Activated CD4-positive, alpha-beta T cell treated with anti-CD3 and anti-CD28 coated beads, Interleukin-2, amount 10 ng/mL, durations not matched to agents 24 days and 14 days (primary cell): Measurements from ENCODE around the gene CNTNAP5. TPM values are rescaled to one million over a fixed set of nuclear protein-coding genes. Genes with fewer than 3 reads are reported as not detected.

Experiments used
- DNase-seq: peaks from one replicate; pipeline ENCODE4 v3.0.0; 2022
- H3K27ac Mint-ChIP-seq: one replicate; pipeline ENCODE4 v1.8.0; 2022; ENCODE audit warnings: mild to moderate bottlenecking, mixed read lengths
- H3K27me3 Mint-ChIP-seq: one replicate; pipeline ENCODE4 v1.8.0; 2022; ENCODE audit warnings: mixed read lengths
- H3K36me3 Mint-ChIP-seq: one replicate; pipeline ENCODE4 v1.8.0; 2022; ENCODE audit warnings: low read depth, mild to moderate bottlenecking, mixed read lengths
- H3K4me1 Mint-ChIP-seq: one replicate; pipeline ENCODE4 v1.8.0; 2021; ENCODE audit warnings: mixed read lengths
- H3K4me3 Mint-ChIP-seq: one replicate; pipeline ENCODE4 v1.8.0; 2022; ENCODE audit warnings: mild to moderate bottlenecking, moderate library complexity, mixed read lengths
- H3K9me3 Mint-ChIP-seq: one replicate; pipeline ENCODE4 v1.8.0; 2021; ENCODE audit warnings: mixed read lengths
- intact Hi-C: fragments of 100-400 bp; cut with micrococcal nuclease; formaldehyde crosslinking; loops from one replicate; pipeline ENCODE4 v1.15.1; 2023
- total RNA-seq: library from RNA; stranded (reverse); gene quantifications from 2 replicates; pipeline ENCODE4 v1.2.3, GENCODE V29; 2022

The CNTNAP5 gene
- total RNA-seq, 1 donor from 2014 or later = not detected

GRCh38 chr2:124610866-124611265 is 585.8 kb downstream of the CNTNAP5 start:
- Mint-ChIP-seq H3K4me1 (no peaks in the 10 kb centered on the region), H3K36me3 (no peaks in the 10 kb centered on the region), H3K27ac (no peak overlapping the region), H3K27me3 (no peaks in the 10 kb centered on the region), H3K4me3 (no peak overlapping the region), H3K9me3 (no peaks in the 10 kb centered on the region)
- intact Hi-C loops = no loop called here
- no peak for DNase-seq

- DNase-seq = no peak
- Mint-ChIP-seq H3K4me3 (no peak overlapping the region), H3K4me1 (no peaks in the 10 kb centered on the region), H3K36me3 (no peaks in the 10 kb centered on the region), H3K27me3 (no peaks in the 10 kb centered on the region), H3K9me3 (no peaks in the 10 kb centered on the region), H3K27ac (no peak overlapping the region)
- intact Hi-C loops = no loop called here
These were observed 598.5 kb downstream of the CNTNAP5 start for GRCh38 chr2:124623560-124623959.

GRCh38 chr2:124625561-124625960 is 600.5 kb downstream of the CNTNAP5 start:
- DNase-seq = no peak
- no peaks in the 10 kb centered on the region for H3K9me3 Mint-ChIP-seq
- no peak overlapping the region for H3K4me3 Mint-ChIP-seq
- no peaks in the 10 kb centered on the region for H3K4me1 Mint-ChIP-seq
- no peak overlapping the region for H3K27ac Mint-ChIP-seq
- no peaks in the 10 kb centered on the region for H3K36me3 Mint-ChIP-seq
- H3K27me3 Mint-ChIP-seq = no peaks in the 10 kb centered on the region
- intact Hi-C loops = no loop called here

- Mint-ChIP-seq H3K9me3 (no peaks in the 10 kb centered on the region), H3K36me3 (no peaks in the 10 kb centered on the region), H3K27ac (no peak overlapping the region), H3K27me3 (no peaks in the 10 kb centered on the region), H3K4me1 (no peaks in the 10 kb centered on the region), H3K4me3 (no peak overlapping the region)
- no peak for DNase-seq
- intact Hi-C loops = no loop called here
These were observed 601.9 kb downstream of the CNTNAP5 start for GRCh38 chr2:124626993-124627392.

- Mint-ChIP-seq H3K4me1 (no peaks in the 10 kb centered on the region), H3K36me3 (no peaks in the 10 kb centered on the region), H3K4me3 (no peak overlapping the region), H3K27ac (no peak overlapping the region), H3K27me3 (no peaks in the 10 kb centered on the region), H3K9me3 (no peaks in the 10 kb centered on the region)
- no peak for DNase-seq
- intact Hi-C loops = no loop called here
These were observed 608.7 kb downstream of the CNTNAP5 start for GRCh38 chr2:124633812-124634211.

GRCh38 chr2:124639524-124639923 is 614.4 kb downstream of the CNTNAP5 start:
- no peaks in the 10 kb centered on the region for H3K36me3 Mint-ChIP-seq
- no peak overlapping the region for H3K27ac Mint-ChIP-seq
- no peak for DNase-seq
- H3K9me3 Mint-ChIP-seq = no peaks in the 10 kb centered on the region
- no peak overlapping the region for H3K4me3 Mint-ChIP-seq
- intact Hi-C loops = no loop called here
- no peaks in the 10 kb centered on the region for H3K27me3 Mint-ChIP-seq
- no peaks in the 10 kb centered on the region for H3K4me1 Mint-ChIP-seq

- Mint-ChIP-seq H3K27me3 (no peaks in the 10 kb centered on the region), H3K4me1 (no peaks in the 10 kb centered on the region), H3K9me3 (no peaks in the 10 kb centered on the region), H3K27ac (no peak overlapping the region), H3K36me3 (no peaks in the 10 kb centered on the region), H3K4me3 (no peak overlapping the region)
- intact Hi-C loops = no loop called here
- DNase-seq = no peak
These were observed 615.2 kb downstream of the CNTNAP5 start for GRCh38 chr2:124640221-124640750.

- Mint-ChIP-seq H3K36me3 (no peaks in the 10 kb centered on the region), H3K27ac (no peak overlapping the region), H3K27me3 (no peaks in the 10 kb centered on the region), H3K4me1 (no peaks in the 10 kb centered on the region), H3K9me3 (no peaks in the 10 kb centered on the region), H3K4me3 (no peak overlapping the region)
- intact Hi-C loops = no loop called here
- no peak for DNase-seq
These were observed 621.2 kb downstream of the CNTNAP5 start for GRCh38 chr2:124646166-124646815.

- Mint-ChIP-seq H3K36me3 (no peaks in the 10 kb centered on the region), H3K27me3 (no peaks in the 10 kb centered on the region), H3K9me3 (no peaks in the 10 kb centered on the region), H3K4me1 (no peaks in the 10 kb centered on the region), H3K27ac (no peak overlapping the region), H3K4me3 (no peak overlapping the region)
- DNase-seq = no peak
- intact Hi-C loops = no loop called here
These were observed 622.2 kb downstream of the CNTNAP5 start for GRCh38 chr2:124647245-124647644.

GRCh38 chr2:124647663-124648062 is 622.6 kb downstream of the CNTNAP5 start:
- intact Hi-C loops = no loop called here
- H3K4me1 Mint-ChIP-seq = no peaks in the 10 kb centered on the region

GRCh38 chr2:124649001-124649400 is 623.9 kb downstream of the CNTNAP5 start:
- Mint-ChIP-seq H3K36me3 (no peaks in the 10 kb centered on the region), H3K27ac (no peak overlapping the region), H3K4me3 (no peak overlapping the region), H3K27me3 (no peaks in the 10 kb centered on the region), H3K9me3 (no peaks in the 10 kb centered on the region), H3K4me1 (no peaks in the 10 kb centered on the region)
- intact Hi-C loops = no loop called here
- DNase-seq = no peak

More at GRCh38 chr2:124647663-124648062, 622.6 kb downstream of the CNTNAP5 start:
- no peak overlapping the region for H3K4me3 Mint-ChIP-seq
- no peak overlapping the region for H3K27ac Mint-ChIP-seq
- H3K36me3 Mint-ChIP-seq = no peaks in the 10 kb centered on the region
- no peaks in the 10 kb centered on the region for H3K27me3 Mint-ChIP-seq
- no peaks in the 10 kb centered on the region for H3K9me3 Mint-ChIP-seq
- DNase-seq = no peak

- Mint-ChIP-seq H3K27me3 (no peaks in the 10 kb centered on the region), H3K27ac (no peak overlapping the region), H3K36me3 (no peaks in the 10 kb centered on the region), H3K4me3 (no peak overlapping the region), H3K9me3 (no peaks in the 10 kb centered on the region), H3K4me1 (no peaks in the 10 kb centered on the region)
- DNase-seq = no peak
- intact Hi-C loops = no loop called here
These were observed 627.0 kb downstream of the CNTNAP5 start for GRCh38 chr2:124652099-124652498.

GRCh38 chr2:124658373-124658772 is 633.3 kb downstream of the CNTNAP5 start:
- Mint-ChIP-seq H3K36me3 (no peaks in the 10 kb centered on the region), H3K27me3 (no peaks in the 10 kb centered on the region), H3K4me3 (no peak overlapping the region), H3K4me1 (no peaks in the 10 kb centered on the region), H3K9me3 (peaks cover 2% of the 10 kb centered on the region), H3K27ac (no peak overlapping the region)
- intact Hi-C loops = no loop called here
- no peak for DNase-seq

GRCh38 chr2:124661558-124661957 is 636.5 kb downstream of the CNTNAP5 start:
- DNase-seq = no peak
- no peak overlapping the region for H3K27ac Mint-ChIP-seq
- H3K27me3 Mint-ChIP-seq = no peaks in the 10 kb centered on the region
- H3K9me3 Mint-ChIP-seq = peaks cover 5% of the 10 kb centered on the region
- intact Hi-C loops = no loop called here
- no peaks in the 10 kb centered on the region for H3K4me1 Mint-ChIP-seq
- no peaks in the 10 kb centered on the region for H3K36me3 Mint-ChIP-seq
- no peak overlapping the region for H3K4me3 Mint-ChIP-seq
